ENCODE results near the gene HSPA13. TPM values are rescaled to one million over a fixed set of nuclear protein-coding genes. Genes with fewer than 3 reads are reported as not detected.

Gene HSPA13, protein sequence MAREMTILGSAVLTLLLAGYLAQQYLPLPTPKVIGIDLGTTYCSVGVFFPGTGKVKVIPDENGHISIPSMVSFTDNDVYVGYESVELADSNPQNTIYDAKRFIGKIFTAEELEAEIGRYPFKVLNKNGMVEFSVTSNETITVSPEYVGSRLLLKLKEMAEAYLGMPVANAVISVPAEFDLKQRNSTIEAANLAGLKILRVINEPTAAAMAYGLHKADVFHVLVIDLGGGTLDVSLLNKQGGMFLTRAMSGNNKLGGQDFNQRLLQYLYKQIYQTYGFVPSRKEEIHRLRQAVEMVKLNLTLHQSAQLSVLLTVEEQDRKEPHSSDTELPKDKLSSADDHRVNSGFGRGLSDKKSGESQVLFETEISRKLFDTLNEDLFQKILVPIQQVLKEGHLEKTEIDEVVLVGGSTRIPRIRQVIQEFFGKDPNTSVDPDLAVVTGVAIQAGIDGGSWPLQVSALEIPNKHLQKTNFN
- total RNA-seq (2022) = 97.5 and 126 TPM in 2 replicates
- Bru-seq, nascent RNA = percentile 98 among the genes with signal in this experiment
- percentile 100 among the genes with signal in this experiment for BruChase-seq, experiment 1, labeled RNA remaining after a 6-hour chase
- percentile 100 among the genes with signal in this experiment for BruChase-seq, experiment 2, labeled RNA remaining after a 2-hour chase
- long read RNA-seq, transcript HSPA13-201 (5 exons, 3,986 nt) = major isoform, 293 of 324 reads
- long read RNA-seq, partial matches to known transcripts = 10 of 324 reads
- long read RNA-seq, other reads (novel, unspliced or antisense) = 21 of 324 reads

DNA sequence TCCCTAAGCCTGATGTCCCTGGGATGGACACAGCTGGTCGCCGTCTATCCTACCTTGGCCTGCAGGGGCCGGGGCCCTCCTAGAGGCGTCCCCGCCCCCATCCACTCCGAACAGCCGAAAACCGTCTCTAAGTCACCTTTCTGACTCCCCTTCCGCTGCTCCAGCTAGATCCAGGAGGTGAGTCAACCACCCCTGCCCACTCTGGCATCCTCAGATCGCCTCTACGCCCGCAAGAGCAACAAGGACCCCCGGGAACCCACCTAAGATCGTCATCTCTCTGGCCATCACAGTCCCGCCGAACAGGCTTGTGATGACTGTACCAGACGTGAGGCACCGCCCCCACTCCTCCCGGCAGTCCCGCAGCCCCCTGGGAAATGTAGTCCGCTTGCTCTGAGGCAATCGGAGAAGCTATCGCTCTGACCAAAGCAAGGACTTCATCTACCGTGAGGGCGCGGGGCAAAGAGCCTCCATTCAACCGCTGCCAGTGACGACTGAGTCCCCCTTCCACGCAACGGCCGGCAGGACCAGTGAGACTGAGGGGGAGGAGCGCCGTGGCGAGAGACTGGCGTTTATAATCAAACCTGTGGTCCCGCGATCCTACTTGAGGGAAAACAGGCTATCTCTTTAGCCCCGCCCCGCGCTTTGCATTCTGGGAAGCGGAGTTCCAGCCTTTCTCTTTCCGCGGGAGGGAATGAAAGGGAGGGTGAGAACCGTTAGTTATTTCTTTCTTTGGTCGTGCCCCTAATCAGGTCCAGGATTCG is at the start of gene HSPA13:
TSS of gene HSPA13 (minus strand) at position 312 of the 761 bp plus-strand sequence. CDS start at position 285, 27 bp downstream.
- DNase-seq (ENCODE audit: unreplicated experiment) = peak; percentile 100
- no peaks in the 10 kb centered on the region for H3K9me3 Mint-ChIP-seq (ENCODE audit: unreplicated experiment)
- peaks cover 8% of the 10 kb centered on the region for H3K4me1 Mint-ChIP-seq (ENCODE audit: insufficient read depth, unreplicated experiment)
- H3K27me3 Mint-ChIP-seq (ENCODE audit: insufficient read depth, unreplicated experiment) = no peaks in the 10 kb centered on the region
- TF ChIP-seq, protein P1, sequence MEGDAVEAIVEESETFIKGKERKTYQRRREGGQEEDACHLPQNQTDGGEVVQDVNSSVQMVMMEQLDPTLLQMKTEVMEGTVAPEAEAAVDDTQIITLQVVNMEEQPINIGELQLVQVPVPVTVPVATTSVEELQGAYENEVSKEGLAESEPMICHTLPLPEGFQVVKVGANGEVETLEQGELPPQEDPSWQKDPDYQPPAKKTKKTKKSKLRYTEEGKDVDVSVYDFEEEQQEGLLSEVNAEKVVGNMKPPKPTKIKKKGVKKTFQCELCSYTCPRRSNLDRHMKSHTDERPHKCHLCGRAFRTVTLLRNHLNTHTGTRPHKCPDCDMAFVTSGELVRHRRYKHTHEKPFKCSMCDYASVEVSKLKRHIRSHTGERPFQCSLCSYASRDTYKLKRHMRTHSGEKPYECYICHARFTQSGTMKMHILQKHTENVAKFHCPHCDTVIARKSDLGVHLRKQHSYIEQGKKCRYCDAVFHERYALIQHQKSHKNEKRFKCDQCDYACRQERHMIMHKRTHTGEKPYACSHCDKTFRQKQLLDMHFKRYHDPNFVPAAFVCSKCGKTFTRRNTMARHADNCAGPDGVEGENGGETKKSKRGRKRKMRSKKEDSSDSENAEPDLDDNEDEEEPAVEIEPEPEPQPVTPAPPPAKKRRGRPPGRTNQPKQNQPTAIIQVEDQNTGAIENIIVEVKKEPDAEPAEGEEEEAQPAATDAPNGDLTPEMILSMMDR (IDR thresholded peaks at IDR 0.05; ENCODE audit: unreplicated experiment) = no peak
- BruUV-seq (replicated peaks) = no TSS peak
- CTCF ChIA-PET = interaction anchor here (0.6 to 2.0 kb wide), 6 partner anchors 13 to 77 kb away, joined by 3 to 10 read pairs (median 4); no protein-coding TSS in a partner anchor
- H3K36me3 Mint-ChIP-seq (ENCODE audit: insufficient read depth, unreplicated experiment) = peaks cover 25% of the 10 kb centered on the region
- POLR2A ChIA-PET = interaction anchor here (0.5 to 9.5 kb wide), 27 partner anchors 10 to 1417 kb away, joined by 3 to 139 read pairs (median 3); partner anchors contain the start of genes NRIP1 and RBM11
- intact Hi-C loops (cut with micrococcal nuclease) = loop anchor here (2.0 to 5.0 kb wide), 3 partner anchors 76 to 149 kb away; no protein-coding TSS in a partner anchor
- peak within 1 kb of the TSS; percentile 97 for H3K4me3 Mint-ChIP-seq (ENCODE audit: unreplicated experiment)
- H3K27ac Mint-ChIP-seq (ENCODE audit: low read depth, unreplicated experiment) = peak within 1 kb of the TSS; percentile 97

DNA sequence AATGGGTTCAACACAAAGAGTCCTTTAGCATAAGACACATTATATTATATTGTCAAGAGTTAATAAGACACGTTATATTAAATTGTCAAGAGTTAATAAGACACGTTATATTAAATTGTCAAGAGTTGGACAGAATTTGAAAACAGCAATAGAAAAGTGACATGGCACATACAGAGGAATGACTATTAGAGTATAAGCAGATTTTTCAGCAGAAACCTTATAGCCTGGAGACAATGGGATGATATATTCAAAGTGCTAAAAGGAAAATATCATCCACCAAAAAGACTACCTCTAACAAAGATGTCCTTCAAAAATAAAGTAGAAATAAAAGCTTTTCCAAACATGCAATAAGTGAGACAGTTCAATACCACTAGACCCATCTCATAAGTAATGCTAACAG is 36.0 kb upstream of the HSPA13 start:
- intact Hi-C loops (cut with micrococcal nuclease) = no loop called here
- Mint-ChIP-seq H3K9me3 (ENCODE audit: unreplicated experiment) (peaks cover 17% of the 10 kb centered on the region), H3K4me3 (ENCODE audit: unreplicated experiment) (no peak overlapping the region), H3K4me1 (ENCODE audit: insufficient read depth, unreplicated experiment) (no peaks in the 10 kb centered on the region), H3K36me3 (ENCODE audit: insufficient read depth, unreplicated experiment) (no peaks in the 10 kb centered on the region), H3K27ac (ENCODE audit: low read depth, unreplicated experiment) (no peak overlapping the region), H3K27me3 (ENCODE audit: insufficient read depth, unreplicated experiment) (no peaks in the 10 kb centered on the region)
- TF ChIP-seq, protein P1 (IDR thresholded peaks at IDR 0.05; ENCODE audit: unreplicated experiment) = no peak
- no peak for DNase-seq (ENCODE audit: unreplicated experiment)
- BruUV-seq (replicated peaks) = no TSS peak
- CTCF ChIA-PET = interaction anchor here (0.6 to 0.7 kb wide), 2 partner anchors 28 to 1090 kb away, joined by 3 read pairs; no protein-coding TSS in a partner anchor
- POLR2A ChIA-PET = no interaction called here

DNA sequence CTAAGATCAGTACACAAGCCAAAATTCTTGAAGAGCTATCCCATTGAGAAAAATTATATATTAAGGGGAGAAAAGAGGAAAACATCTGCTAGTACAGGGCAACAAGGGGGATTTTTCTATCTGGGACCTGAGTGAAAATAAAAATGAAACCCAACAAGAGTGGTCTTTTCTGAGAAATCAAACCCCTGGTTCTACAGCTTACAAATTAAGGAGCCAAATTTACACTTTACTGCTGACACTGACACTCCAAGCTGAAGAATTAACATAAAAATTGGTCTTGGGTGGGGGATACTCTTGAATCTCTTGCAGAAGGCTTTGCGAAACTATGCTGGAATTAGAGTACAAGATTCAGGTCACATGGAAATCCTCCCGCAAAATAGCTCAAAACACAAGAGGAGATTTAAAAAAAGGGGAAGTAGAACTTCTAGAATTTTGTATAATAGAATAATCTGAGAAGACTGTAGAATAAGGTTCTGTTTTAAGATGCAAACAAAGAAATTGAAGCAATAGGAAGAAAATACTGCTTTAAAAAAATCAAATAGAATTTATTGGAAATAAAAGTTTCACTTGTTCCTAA is 32.1 kb upstream of the HSPA13 start:
- no peaks in the 10 kb centered on the region for H3K36me3 Mint-ChIP-seq (ENCODE audit: insufficient read depth, unreplicated experiment)
- no peak overlapping the region for H3K4me3 Mint-ChIP-seq (ENCODE audit: unreplicated experiment)
- DNase-seq (ENCODE audit: unreplicated experiment) = no peak
- no peaks in the 10 kb centered on the region for H3K4me1 Mint-ChIP-seq (ENCODE audit: insufficient read depth, unreplicated experiment)
- TF ChIP-seq, protein P1 (IDR thresholded peaks at IDR 0.05; ENCODE audit: unreplicated experiment) = no peak
- intact Hi-C loops (cut with micrococcal nuclease) = no loop called here
- POLR2A ChIA-PET = interaction anchor here (0.6 kb wide), 1 partner anchor 1170 kb away, joined by 6 read pairs; no protein-coding TSS in a partner anchor
- H3K27ac Mint-ChIP-seq (ENCODE audit: low read depth, unreplicated experiment) = no peak overlapping the region
- peaks cover 17% of the 10 kb centered on the region for H3K9me3 Mint-ChIP-seq (ENCODE audit: unreplicated experiment)
- CTCF ChIA-PET = interaction anchor here (0.7 kb wide), 1 partner anchor 161 kb away, joined by 3 read pairs; no protein-coding TSS in a partner anchor
- no TSS peak for BruUV-seq (replicated peaks)
- no peaks in the 10 kb centered on the region for H3K27me3 Mint-ChIP-seq (ENCODE audit: insufficient read depth, unreplicated experiment)
